ENCODE data around the gene SLC47A2. TPM values are rescaled to one million over a fixed set of nuclear protein-coding genes. Genes with fewer than 3 reads are reported as not detected.
"Not testable (repeated sequence)": the region's sequence is repeated elsewhere in the genome, so short reads cannot be mapped to it uniquely, and the experiment has no call there.

The SLC47A2 gene
- under 1 TPM in 1 of 6 donors, not detected in 5; 0.09 TPM for total RNA-seq

GRCh38 chr17:19716108-19717030 is at the start of gene SLC47A2:
TSS of gene SLC47A2 (minus strand) at chr17:19716584. CDS start at chr17:19716555, 29 bp downstream.
- Histone ChIP-seq H3K36me3 (no peaks in the 10 kb centered on the region), H3K27me3 (no peaks in the 10 kb centered on the region), H3K4me1 (peaks cover 3 to 8% (median 7%) of the 10 kb centered on the region in 4 donors), H3K27ac (no peak within 1 kb of the TSS), H3K9me3 (no peaks in the 10 kb centered on the region), H3K4me3 (no peak within 1 kb of the TSS)
- 65 to 89% methylated on average over 3 to 4 of the region's 13 CpGs for WGBS, 2 donors
- ATAC-seq (ENCODE audit: low FRiP score in 2 of 2) (no peak), DNase-seq (no peak)
- TF ChIP-seq POLR2A (IDR thresholded peaks at IDR 0.05) (no peak), CTCF (IDR thresholded peaks at IDR 0.05) (no peak), POLR2AphosphoS5 (IDR thresholded peaks at IDR 0.05) (no peak), EP300 (IDR thresholded peaks at IDR 0.05) (no peak)

- WGBS, 2 donors: 68 to 78% methylated on average over 3 to 7 of the region's 7 CpGs
- ATAC-seq (ENCODE audit: low FRiP score in 2 of 2) (no peak), DNase-seq (no peak)
- TF ChIP-seq EP300 (IDR thresholded peaks at IDR 0.05) (no peak), POLR2A (IDR thresholded peaks at IDR 0.05) (no peak), POLR2AphosphoS5 (IDR thresholded peaks at IDR 0.05) (no peak), CTCF (IDR thresholded peaks at IDR 0.05) (no peak)
- Histone ChIP-seq H3K9me3 (no peaks in the 10 kb centered on the region), H3K36me3 (no peaks in the 10 kb centered on the region), H3K27ac (no peak overlapping the region), H3K27me3 (no peaks in the 10 kb centered on the region), H3K4me3 (no peak overlapping the region), H3K4me1 (peaks cover 0 to 9% (median 5%) of the 10 kb centered on the region in 4 donors)
These were observed 49.6 kb upstream of the SLC47A2 start for GRCh38 chr17:19766016-19766415.

GRCh38 chr17:19763991-19764390 is 47.6 kb upstream of the SLC47A2 start:
- H3K36me3 ChIP-seq; H3K9me3 ChIP-seq; H3K4me1 ChIP-seq; ATAC-seq (ENCODE audit: low FRiP score in 2 of 2); H3K27me3 ChIP-seq; H3K4me3 ChIP-seq; DNase-seq; H3K27ac ChIP-seq: not testable (repeated sequence)
- 91 to 93% methylated on average over 6 of the region's 6 CpGs for WGBS, 2 donors

- TF ChIP-seq POLR2AphosphoS5 (IDR thresholded peaks at IDR 0.05): no peak
- TF ChIP-seq EP300 (IDR thresholded peaks at IDR 0.05): no peak
- TF ChIP-seq POLR2A (IDR thresholded peaks at IDR 0.05): no peak
- DNase-seq (no peak), ATAC-seq (ENCODE audit: low FRiP score in 2 of 2) (no peak)
- Histone ChIP-seq H3K9me3 (no peaks in the 10 kb centered on the region), H3K4me3 (no peak overlapping the region), H3K27me3 (no peaks in the 10 kb centered on the region), H3K27ac (no peak overlapping the region), H3K4me1 (peaks cover 0 to 9% (median 5%) of the 10 kb centered on the region in 4 donors), H3K36me3 (no peaks in the 10 kb centered on the region)
- 97% methylated on average over 2 of the region's 2 CpGs; no CpG with 5 or more reads in 1 of the 2 donors for WGBS, 2 donors
These were observed 47.0 kb upstream of the SLC47A2 start for GRCh38 chr17:19763416-19763815.

GRCh38 chr17:19762515-19762961 is 46.2 kb upstream of the SLC47A2 start:
- whole genome bisulfite sequencing, 2 donors: 27 to 40% methylated on average over 7 to 13 of the region's 15 CpGs
- ATAC-seq (ENCODE audit: low FRiP score in 2 of 2): peak; percentile 30 to 84
- TF ChIP-seq EP300 (IDR thresholded peaks at IDR 0.05) (no peak), POLR2A (IDR thresholded peaks at IDR 0.05) (no peak), CTCF (IDR thresholded peaks at IDR 0.05) (peak; percentile 54 to 85 (median 72))
- Histone ChIP-seq H3K4me3 (no peak overlapping the region), H3K9me3 (no peaks in the 10 kb centered on the region), H3K36me3 (no peaks in the 10 kb centered on the region), H3K27me3 (no peaks in the 10 kb centered on the region), H3K4me1 (peaks cover 0 to 9% (median 5%) of the 10 kb centered on the region in 4 donors), H3K27ac (no peak overlapping the region)
- DNase-seq: peak; percentile 72 to 73
